ENCODE measurements around the gene CNNM4.

DNA sequence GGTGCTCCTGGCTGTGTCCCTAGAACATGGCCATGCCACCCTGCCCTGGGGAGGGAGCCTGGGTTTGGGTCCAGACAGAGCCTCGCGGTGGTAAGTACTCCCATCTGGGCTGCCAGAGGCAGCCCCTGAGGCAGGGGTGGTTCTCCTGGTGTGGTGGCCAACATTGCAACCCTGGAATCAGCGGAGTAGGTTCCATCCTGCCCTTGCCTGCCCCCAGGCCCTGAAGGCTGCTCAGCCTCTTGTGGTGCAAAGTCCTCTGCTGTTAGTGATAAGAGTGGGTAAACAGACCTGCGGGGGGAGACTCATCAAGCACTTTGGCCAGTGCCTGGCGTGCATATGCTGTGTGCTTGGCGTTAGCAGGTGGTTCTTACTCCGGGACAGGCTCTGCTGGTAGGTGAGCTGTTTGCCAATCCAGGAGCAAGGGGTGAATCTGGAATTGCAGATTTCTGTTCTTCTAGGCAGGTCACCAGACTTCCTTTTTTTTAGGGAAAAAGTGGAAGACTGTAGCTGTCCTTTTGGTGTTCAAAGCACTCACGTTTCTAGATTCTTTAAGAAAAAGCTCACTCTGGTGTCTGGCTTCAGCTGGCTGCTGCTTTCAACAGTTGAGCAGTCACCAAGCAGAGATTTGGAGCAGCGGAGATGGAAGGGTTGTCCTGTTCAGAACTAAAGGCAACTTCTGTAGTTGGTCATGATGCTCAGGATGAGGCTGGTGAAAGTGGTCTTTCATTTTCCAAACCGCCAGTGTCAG lies 58.6 kb downstream of the CNNM4 start:
- TF ChIP-seq, protein P1, sequence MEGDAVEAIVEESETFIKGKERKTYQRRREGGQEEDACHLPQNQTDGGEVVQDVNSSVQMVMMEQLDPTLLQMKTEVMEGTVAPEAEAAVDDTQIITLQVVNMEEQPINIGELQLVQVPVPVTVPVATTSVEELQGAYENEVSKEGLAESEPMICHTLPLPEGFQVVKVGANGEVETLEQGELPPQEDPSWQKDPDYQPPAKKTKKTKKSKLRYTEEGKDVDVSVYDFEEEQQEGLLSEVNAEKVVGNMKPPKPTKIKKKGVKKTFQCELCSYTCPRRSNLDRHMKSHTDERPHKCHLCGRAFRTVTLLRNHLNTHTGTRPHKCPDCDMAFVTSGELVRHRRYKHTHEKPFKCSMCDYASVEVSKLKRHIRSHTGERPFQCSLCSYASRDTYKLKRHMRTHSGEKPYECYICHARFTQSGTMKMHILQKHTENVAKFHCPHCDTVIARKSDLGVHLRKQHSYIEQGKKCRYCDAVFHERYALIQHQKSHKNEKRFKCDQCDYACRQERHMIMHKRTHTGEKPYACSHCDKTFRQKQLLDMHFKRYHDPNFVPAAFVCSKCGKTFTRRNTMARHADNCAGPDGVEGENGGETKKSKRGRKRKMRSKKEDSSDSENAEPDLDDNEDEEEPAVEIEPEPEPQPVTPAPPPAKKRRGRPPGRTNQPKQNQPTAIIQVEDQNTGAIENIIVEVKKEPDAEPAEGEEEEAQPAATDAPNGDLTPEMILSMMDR (IDR thresholded peaks at IDR 0.05; ENCODE audit: low read depth, low read length), result no peak
- no peak for TF ChIP-seq EZH2phosphoT487 (IDR thresholded peaks at IDR 0.05; ENCODE audit: low read depth)

Measured in OCI-LY3 (cell line).